Measurements from ENCODE around the gene SNRNP25. TPM values are rescaled to one million over a fixed set of nuclear protein-coding genes. Genes with fewer than 3 reads are reported as not detected.

The SNRNP25 gene
- total and polyA plus RNA-seq, 9 of the 15 experiments (the other 6 are each of a cell fraction or from before 2014, with no cell fraction given) = 59.0 to 176 (median 108) TPM

DNA sequence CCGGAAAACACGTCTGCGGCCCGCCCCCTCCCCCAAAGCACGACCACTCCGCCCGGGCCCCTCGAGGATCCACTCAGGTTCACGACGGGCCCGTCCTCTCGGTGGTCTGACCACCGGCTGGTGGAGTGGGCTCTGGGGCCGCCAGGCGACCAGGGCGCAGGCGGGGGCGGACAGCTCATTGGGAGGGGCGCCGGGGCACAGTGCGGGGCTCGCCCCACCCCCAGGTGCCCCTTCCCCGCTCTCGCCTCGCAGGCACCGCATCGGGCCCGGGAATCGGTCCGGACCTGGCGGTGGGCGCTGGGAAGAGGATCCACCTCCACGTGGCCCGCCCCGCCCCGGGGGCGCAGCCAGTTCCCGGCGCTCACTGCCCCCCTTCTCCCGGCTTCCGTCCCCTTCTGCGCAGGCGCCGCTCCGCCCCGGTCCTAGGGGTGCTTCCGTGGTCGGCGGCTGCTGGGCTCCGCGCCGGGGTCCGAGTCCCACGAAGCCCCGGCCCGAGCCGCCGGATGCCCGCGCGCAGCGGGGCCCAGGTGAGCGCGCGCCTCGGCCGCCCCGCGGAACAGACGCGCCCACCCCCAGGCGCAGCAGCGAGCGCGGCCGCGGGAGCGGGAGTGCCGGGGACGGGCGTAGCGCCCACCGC lies 24.3 kb downstream of the SNRNP25 start, which contains the start of gene MPG (continued):
- TF ChIP-seq, protein P1, sequence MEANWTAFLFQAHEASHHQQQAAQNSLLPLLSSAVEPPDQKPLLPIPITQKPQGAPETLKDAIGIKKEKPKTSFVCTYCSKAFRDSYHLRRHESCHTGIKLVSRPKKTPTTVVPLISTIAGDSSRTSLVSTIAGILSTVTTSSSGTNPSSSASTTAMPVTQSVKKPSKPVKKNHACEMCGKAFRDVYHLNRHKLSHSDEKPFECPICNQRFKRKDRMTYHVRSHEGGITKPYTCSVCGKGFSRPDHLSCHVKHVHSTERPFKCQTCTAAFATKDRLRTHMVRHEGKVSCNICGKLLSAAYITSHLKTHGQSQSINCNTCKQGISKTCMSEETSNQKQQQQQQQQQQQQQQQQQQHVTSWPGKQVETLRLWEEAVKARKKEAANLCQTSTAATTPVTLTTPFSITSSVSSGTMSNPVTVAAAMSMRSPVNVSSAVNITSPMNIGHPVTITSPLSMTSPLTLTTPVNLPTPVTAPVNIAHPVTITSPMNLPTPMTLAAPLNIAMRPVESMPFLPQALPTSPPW (CRISPR knock-in tag; IDR thresholded peaks at IDR 0.05) = peak; percentile 98
- TF ChIP-seq PML (IDR thresholded peaks at IDR 0.05; ENCODE audit: low read length) (no peak), ZNF778 (CRISPR knock-in tag; IDR thresholded peaks at IDR 0.05) (no peak), ZNF274 (IDR thresholded peaks at IDR 0.05; ENCODE audit: borderline replicate concordance, low read depth, low read length) (no peak), CEBPB (tag; IDR thresholded peaks at IDR 0.05) (no peak), KLF1 (tag; IDR thresholded peaks at IDR 0.05) (no peak), ETV5 (CRISPR knock-in tag; IDR thresholded peaks at IDR 0.05; ENCODE audit: low read depth) (no peak; the same call in 1 of the 2 replicates), KDM5B (IDR thresholded peaks at IDR 0.05; ENCODE audit: insufficient replicate concordance, low read depth, low read length) (peak; percentile 64), MCM3 (IDR thresholded peaks at IDR 0.05) (no peak), SMARCA5 (IDR thresholded peaks at IDR 0.05) (no peak), ZNF384 (IDR thresholded peaks at IDR 0.05; ENCODE audit: low read depth, low read length) (no peak), CXXC5 (CRISPR knock-in tag; IDR thresholded peaks at IDR 0.05) (peak; percentile 71; the same call in 1 of the 2 replicates), STAG1 (CRISPR knock-in tag; IDR thresholded peaks at IDR 0.05; ENCODE audit: borderline replicate concordance) (no peak), ILF3 (IDR thresholded peaks at IDR 0.05; ENCODE audit: borderline replicate concordance) (no peak), GATA2 (CRISPR knock-in tag; IDR thresholded peaks at IDR 0.05) (no peak), FOXA3 (CRISPR knock-in tag; conservative IDR thresholded peaks at IDR 0.05 in 1 of 2, IDR thresholded peaks at IDR 0.05 in 1 of 2) (no peak), PRMT5 (CRISPR knock-in tag; IDR thresholded peaks at IDR 0.05) (no peak)
- TF ChIP-seq, protein P2, sequence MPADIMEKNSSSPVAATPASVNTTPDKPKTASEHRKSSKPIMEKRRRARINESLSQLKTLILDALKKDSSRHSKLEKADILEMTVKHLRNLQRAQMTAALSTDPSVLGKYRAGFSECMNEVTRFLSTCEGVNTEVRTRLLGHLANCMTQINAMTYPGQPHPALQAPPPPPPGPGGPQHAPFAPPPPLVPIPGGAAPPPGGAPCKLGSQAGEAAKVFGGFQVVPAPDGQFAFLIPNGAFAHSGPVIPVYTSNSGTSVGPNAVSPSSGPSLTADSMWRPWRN (IDR thresholded peaks at IDR 0.05; ENCODE audit: low read depth) = no peak
- TF ChIP-seq, protein P3, sequence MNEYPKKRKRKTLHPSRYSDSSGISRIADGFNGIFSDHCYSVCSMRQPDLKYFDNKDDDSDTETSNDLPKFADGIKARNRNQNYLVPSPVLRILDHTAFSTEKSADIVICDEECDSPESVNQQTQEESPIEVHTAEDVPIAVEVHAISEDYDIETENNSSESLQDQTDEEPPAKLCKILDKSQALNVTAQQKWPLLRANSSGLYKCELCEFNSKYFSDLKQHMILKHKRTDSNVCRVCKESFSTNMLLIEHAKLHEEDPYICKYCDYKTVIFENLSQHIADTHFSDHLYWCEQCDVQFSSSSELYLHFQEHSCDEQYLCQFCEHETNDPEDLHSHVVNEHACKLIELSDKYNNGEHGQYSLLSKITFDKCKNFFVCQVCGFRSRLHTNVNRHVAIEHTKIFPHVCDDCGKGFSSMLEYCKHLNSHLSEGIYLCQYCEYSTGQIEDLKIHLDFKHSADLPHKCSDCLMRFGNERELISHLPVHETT (CRISPR knock-in tag; conservative IDR thresholded peaks at IDR 0.05 in 1 of 2, IDR thresholded peaks at IDR 0.05 in 1 of 2) = no peak
- TF ChIP-seq, protein P4, sequence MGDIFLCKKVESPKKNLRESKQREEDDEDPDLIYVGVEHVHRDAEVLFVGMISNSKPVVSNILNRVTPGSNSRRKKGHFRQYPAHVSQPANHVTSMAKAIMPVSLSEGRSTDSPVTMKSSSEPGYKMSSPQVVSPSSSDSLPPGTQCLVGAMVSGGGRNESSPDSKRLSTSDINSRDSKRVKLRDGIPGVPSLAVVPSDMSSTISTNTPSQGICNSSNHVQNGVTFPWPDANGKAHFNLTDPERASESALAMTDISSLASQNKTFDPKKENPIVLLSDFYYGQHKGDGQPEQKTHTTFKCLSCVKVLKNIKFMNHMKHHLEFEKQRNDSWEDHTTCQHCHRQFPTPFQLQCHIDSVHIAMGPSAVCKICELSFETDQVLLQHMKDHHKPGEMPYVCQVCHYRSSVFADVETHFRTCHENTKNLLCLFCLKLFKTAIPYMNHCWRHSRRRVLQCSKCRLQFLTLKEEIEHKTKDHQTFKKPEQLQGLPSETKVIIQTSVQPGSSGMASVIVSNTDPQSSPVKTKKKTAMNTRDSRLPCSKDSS (IDR thresholded peaks at IDR 0.05; ENCODE audit: low read depth, partially characterized antibody) = no peak
- TF ChIP-seq, protein P5, sequence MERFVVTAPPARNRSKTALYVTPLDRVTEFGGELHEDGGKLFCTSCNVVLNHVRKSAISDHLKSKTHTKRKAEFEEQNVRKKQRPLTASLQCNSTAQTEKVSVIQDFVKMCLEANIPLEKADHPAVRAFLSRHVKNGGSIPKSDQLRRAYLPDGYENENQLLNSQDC (CRISPR knock-in tag; IDR thresholded peaks at IDR 0.05) = no peak
